D721Med (cell line): Measurements from ENCODE around the gene SGPL1.

Experiments
- DNase-seq: peaks from one replicate; pipeline ENCODE4 v3.0.0; 2011; ENCODE audit warnings: low spot score; ENCODE audit not compliant: insufficient read length
- FAIRE-seq: peaks from 2 replicates; lab custom pipeline; 2011; peaks lifted over from hg19 to GRCh38; lab: Jason Lieb, UNC
- TF ChIP-seq, protein P1 (sequence below): IDR thresholded peaks from 2 replicates; pipeline ENCODE4 v1.5.1; 2012; ENCODE audit warnings: mild to moderate bottlenecking, control low read depth; ENCODE audit not compliant: insufficient read depth; ENCODE audit errors: missing control alignments

Gene SGPL1

DNA sequence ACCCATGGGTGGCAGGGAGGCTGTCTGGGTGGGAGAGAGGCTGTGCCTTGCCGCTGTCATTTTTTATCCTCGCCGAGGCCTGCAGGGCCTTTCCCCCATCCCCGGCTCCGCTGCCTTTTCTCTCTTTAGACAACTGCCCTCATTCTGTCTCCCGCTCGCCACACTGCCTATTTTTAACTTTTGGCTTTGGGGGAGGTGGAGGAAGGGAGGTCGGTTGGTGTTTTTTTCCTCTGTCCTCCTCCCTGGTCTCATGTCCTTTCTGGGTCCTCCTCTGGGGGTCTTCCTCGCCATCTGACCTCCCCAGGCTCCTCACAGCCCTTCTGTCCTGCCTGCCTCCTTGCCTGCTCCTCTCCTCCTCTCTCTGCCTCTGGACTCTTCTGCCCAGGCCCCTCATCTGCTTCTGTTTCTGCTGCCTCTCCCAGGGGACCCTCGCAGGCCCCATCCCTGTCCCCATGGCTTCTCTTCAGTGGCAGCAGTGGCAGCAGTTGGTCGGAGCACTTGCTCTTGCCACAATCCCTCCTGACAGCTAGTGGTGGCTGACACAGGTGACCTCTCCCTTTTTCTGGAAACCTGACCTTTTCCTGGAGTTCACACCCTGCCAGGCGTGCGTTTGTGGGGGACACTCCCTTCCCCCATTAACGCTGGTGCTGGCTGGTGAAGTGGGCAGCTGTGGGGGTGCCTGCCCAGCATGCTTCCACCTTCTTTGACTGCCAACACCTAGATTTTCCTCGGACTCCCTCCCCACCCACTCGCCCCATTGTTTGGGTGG, 92.1 kb downstream of the SGPL1 start:
- TF ChIP-seq, protein P1, sequence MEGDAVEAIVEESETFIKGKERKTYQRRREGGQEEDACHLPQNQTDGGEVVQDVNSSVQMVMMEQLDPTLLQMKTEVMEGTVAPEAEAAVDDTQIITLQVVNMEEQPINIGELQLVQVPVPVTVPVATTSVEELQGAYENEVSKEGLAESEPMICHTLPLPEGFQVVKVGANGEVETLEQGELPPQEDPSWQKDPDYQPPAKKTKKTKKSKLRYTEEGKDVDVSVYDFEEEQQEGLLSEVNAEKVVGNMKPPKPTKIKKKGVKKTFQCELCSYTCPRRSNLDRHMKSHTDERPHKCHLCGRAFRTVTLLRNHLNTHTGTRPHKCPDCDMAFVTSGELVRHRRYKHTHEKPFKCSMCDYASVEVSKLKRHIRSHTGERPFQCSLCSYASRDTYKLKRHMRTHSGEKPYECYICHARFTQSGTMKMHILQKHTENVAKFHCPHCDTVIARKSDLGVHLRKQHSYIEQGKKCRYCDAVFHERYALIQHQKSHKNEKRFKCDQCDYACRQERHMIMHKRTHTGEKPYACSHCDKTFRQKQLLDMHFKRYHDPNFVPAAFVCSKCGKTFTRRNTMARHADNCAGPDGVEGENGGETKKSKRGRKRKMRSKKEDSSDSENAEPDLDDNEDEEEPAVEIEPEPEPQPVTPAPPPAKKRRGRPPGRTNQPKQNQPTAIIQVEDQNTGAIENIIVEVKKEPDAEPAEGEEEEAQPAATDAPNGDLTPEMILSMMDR, result no peak
- FAIRE-seq (no peak), DNase-seq (no peak)

DNA sequence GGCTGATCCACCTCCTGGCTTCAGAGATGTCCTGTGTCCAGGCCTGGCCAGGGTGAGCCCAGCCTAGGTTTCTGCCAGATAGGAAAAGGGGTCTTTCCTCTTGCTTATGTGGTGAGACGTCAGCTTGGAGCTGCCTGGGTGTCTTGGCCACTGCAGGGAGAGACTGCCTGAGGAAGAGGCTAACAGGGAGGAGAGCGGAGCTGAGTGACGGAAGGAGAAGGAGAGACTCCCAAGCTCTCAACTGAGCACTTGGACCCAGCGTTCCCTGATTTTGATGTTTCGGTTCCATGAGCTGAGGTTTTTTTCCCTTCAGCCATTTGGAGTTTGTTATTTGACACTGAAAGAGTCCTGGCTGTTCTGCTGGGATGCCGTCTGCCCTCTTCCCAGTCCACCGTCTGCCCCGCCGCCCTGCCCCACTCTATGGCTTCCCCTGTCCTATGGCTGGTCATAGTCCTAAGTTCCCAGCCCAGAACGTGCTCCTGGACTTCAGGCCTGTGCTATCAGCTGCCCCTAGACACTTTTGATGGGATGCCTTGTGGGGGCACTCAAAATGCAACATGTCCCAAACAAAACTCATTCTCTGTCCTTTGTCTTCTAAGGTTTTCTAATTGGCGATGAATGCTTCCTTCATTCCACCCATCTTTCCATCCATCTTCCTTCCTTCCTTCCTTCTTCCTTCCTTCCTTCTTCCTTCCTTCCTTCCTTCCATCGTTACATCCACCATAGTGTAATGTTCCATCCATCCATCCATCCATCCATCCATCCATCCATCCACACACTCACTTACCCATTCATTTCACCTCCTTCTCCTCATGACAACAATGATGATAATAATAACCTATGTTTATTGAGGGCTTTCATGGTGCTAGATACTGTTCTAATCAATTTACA, 92.9 kb downstream of the SGPL1 start:
- FAIRE-seq (no peak), DNase-seq (no peak)
- TF ChIP-seq, protein P1, result no peak

DNA sequence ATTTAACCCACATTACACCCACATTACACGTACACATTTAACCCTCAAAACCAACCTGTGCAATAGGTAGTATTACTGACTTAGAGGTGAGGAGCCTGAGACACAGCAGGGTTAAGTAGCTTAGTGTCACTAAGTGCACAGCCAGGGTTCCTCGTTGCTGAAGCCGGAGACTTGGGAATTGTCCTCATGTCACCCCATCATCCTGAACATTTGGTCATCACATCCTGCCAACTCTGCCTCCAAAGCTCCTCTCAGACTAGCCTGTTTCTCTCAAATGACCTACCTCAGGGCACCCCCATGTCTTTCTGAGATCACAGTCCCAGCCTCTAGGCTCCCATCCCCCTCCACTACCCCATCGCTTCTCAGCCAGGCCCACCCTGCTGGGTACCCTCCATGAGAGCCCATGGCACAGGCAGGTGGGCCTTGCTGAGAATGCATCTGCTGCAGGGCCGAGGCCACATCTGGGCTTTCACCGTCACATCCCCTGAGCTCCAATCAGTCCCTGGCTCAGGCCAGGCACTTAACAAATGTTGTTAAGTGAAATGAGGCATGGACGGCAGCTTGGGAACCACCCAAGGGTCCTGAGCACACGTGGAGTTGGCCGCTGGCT, 93.7 kb downstream of the SGPL1 start:
- DNase-seq, result no peak
- TF ChIP-seq, protein P1, result no peak
- no peak for FAIRE-seq

DNA sequence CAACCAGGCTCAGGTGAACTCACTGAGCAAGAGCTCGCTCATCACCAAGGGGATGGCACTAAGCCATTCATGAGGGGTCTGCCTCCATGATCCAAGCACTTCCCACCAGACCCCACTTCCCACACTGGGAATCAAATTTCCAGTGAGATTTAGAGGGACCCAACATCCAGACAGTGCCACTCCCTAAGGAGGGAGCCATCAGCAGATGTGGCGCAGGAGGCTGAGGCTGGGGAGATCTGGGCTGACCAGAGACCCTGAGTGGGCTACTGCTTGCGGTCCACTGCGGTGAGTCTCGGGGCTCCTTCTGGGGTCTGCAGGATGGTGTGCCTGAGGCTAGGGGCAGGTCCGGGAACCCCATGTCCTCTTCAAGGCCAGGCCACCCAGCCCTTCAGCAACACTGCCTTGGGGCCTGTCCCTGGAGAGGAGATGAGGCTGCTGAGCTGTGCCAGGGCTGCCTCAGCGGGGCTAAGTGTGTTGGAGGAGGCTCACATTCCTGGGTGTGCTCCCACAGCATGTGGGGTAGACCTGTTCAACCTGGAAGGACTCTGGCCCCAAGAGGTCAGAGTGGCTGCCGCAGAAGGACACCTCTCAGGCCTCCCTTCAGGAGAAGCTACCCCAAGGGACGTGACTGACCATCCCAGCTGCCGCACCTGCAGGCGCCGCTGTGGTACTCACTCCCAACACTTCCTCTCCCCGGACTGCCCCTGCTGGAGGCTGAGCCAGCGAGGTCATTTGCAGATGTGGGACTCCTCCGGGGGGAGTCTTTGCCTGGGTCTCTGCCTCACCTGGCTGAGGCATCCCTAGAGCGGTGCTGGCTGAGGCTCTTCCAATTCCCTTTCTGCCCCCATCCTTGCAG, 95.0 kb downstream of the SGPL1 start:
- TF ChIP-seq, protein P1, result no peak
- no peak for FAIRE-seq
- DNase-seq, result no peak

DNA sequence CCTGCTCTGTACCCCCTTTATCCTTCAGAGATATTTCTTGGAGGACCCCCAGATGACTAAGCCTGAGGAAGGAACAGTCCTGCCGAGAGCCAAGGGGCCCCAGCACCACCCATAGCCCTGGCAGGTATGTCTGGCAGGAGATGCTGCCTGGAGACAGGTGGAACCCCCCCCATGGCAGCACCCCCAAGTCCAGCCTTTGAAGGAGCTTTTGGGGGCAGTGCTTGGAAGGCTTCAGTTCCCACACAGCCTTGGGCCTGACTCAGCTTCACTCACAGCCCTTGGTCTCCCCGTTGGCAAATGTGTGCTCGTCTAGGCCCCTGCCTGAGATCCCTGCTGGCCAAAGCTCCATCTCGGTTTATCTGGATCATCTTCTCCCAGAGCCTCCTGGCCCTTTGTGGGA, 95.6 kb downstream of the SGPL1 start:
- DNase-seq (no peak), FAIRE-seq (no peak)
- TF ChIP-seq, protein P1, result no peak

DNA sequence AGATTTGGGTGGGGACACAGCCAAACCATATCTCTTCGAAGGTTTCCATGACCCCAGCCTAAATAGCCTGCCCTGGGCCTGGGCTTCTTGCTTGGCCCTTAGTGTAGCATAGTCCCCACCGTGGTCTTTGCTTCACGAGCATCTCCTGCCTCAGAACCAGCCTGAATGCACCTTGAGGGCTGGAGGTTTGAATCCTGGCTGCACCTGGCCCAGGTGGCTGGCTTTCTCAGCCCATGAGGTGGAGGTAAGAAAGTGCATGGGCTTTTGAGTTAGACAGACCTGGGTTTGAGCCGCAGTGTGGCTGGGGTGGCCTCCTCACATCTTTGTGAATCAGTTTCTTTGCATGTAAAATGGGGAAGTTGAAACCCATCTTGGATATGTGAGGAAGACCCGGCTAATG, 96.8 kb downstream of the SGPL1 start:
- DNase-seq (no peak), FAIRE-seq (no peak)
- TF ChIP-seq, protein P1, result no peak
